Central memory CD8-positive, alpha-beta T cell (primary cell): ENCODE results near the gene FLCN.
"Not testable (repeated sequence)": the region's sequence is repeated elsewhere in the genome, so short reads cannot be mapped to it uniquely, and the experiment has no call there.

Experiments used
- ATAC-seq: fragments of 150-1000 bp; cut with Tn5 transposase; replicated peaks from 2 replicates; pipeline ENCODE4 v1.10.0; 2022; ENCODE audit warnings: mild to moderate bottlenecking, moderate FRiP score, moderate number of reproducible peaks; ENCODE audit not compliant: poor library complexity, severe bottlenecking; ENCODE audit errors: extremely low read depth
- DNase-seq, 2 donors: peaks; one replicate each; pipeline ENCODE4 v3.0.0; 2021; ENCODE audit warnings: low spot score in 2 of 2
- H3K27ac Mint-ChIP-seq: one replicate; pipeline ENCODE4 v1.8.0; 2022; ENCODE audit warnings: low read depth, mild to moderate bottlenecking, moderate library complexity, mixed read lengths
- H3K27me3 Mint-ChIP-seq: one replicate; pipeline ENCODE4 v1.8.0; 2022; ENCODE audit warnings: mixed read lengths
- H3K36me3 Mint-ChIP-seq: one replicate; pipeline ENCODE4 v1.8.0; 2022; ENCODE audit warnings: mild to moderate bottlenecking, moderate library complexity, mixed read lengths; ENCODE audit not compliant: insufficient read depth
- H3K4me1 Mint-ChIP-seq: one replicate; pipeline ENCODE4 v1.8.0; 2022; ENCODE audit warnings: mixed read lengths
- H3K4me3 Mint-ChIP-seq: one replicate; pipeline ENCODE4 v1.8.0; 2022; ENCODE audit warnings: mild to moderate bottlenecking, moderate library complexity, mixed read lengths
- H3K9me3 Mint-ChIP-seq: one replicate; pipeline ENCODE4 v1.8.0; 2022; ENCODE audit warnings: mixed read lengths

Gene FLCN, protein sequence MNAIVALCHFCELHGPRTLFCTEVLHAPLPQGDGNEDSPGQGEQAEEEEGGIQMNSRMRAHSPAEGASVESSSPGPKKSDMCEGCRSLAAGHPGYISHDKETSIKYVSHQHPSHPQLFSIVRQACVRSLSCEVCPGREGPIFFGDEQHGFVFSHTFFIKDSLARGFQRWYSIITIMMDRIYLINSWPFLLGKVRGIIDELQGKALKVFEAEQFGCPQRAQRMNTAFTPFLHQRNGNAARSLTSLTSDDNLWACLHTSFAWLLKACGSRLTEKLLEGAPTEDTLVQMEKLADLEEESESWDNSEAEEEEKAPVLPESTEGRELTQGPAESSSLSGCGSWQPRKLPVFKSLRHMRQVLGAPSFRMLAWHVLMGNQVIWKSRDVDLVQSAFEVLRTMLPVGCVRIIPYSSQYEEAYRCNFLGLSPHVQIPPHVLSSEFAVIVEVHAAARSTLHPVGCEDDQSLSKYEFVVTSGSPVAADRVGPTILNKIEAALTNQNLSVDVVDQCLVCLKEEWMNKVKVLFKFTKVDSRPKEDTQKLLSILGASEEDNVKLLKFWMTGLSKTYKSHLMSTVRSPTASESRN

GRCh38 chr17:17237026-17237799 is at the start of gene FLCN:
TSS of gene FLCN (minus strand) at chr17:17237168. CDS start at chr17:17228137, 9,031 bp downstream.
- Mint-ChIP-seq H3K36me3 (peaks cover 21% of the 10 kb centered on the region), H3K4me1 (peaks cover 26% of the 10 kb centered on the region), H3K4me3 (peak within 1 kb of the TSS; percentile 96), H3K27me3 (no peaks in the 10 kb centered on the region), H3K9me3 (no peaks in the 10 kb centered on the region), H3K27ac (peak within 1 kb of the TSS; percentile 99)
- DNase-seq, result peak; percentile 83 to 89
- peak; percentile 95 for ATAC-seq

- H3K4me1 Mint-ChIP-seq, result peaks cover 10% of the 10 kb centered on the region
- no peak overlapping the region for H3K27ac Mint-ChIP-seq
- ATAC-seq (no peak), DNase-seq (no peak)
- no peaks in the 10 kb centered on the region for H3K27me3 Mint-ChIP-seq
- H3K4me3 Mint-ChIP-seq, result no peak overlapping the region
- H3K9me3 Mint-ChIP-seq, result no peaks in the 10 kb centered on the region
- peaks cover 7% of the 10 kb centered on the region for H3K36me3 Mint-ChIP-seq
Measured at GRCh38 chr17:17285951-17286350, 49.0 kb upstream of the FLCN start.

- DNase-seq (peak; percentile 92 to 93), ATAC-seq (peak; percentile 95)
- H3K4me3 Mint-ChIP-seq, result peak within 1 kb of the TSS; percentile 92
- H3K9me3 Mint-ChIP-seq, result no peaks in the 10 kb centered on the region
- peaks cover 28% of the 10 kb centered on the region for H3K36me3 Mint-ChIP-seq
- H3K27ac Mint-ChIP-seq, result peak within 1 kb of the TSS; percentile 92
- H3K27me3 Mint-ChIP-seq, result no peaks in the 10 kb centered on the region
- peaks cover 26% of the 10 kb centered on the region for H3K4me1 Mint-ChIP-seq
Measured at GRCh38 chr17:17280613-17281549, 43.9 kb upstream of the FLCN start, which contains the start of gene COPS3. TSS of gene COPS3 (minus strand) at chr17:17281246. CDS start at chr17:17281186, 60 bp downstream.

DNA sequence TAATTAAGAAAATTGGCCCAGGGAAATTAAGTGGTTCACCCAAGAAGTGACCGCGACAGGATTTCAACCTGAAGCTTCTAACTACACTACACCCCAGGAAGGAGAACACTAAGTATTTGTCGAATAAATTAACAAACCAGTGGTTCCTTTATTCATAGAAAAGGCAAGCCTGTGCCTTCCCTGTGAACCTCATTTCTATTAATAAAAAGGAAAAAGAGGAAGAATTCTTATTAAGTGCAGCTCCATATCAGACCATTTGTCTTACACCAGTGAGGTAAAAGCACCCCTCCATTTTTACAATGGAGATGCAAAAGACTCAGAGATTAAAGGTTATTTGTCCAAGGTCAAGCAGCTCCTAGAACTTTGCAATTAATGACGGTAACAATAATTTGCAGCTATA is 42.3 kb upstream of the FLCN start:
- Mint-ChIP-seq H3K27ac (no peak overlapping the region), H3K9me3 (no peaks in the 10 kb centered on the region), H3K36me3 (peaks cover 38% of the 10 kb centered on the region), H3K4me1 (peaks cover 26% of the 10 kb centered on the region), H3K27me3 (no peaks in the 10 kb centered on the region), H3K4me3 (peak overlapping the region; percentile 92)
- DNase-seq, result no peak
- no peak for ATAC-seq

GRCh38 chr17:17277431-17277830 is 40.5 kb upstream of the FLCN start:
- Mint-ChIP-seq H3K27ac (peak overlapping the region; percentile 41), H3K4me1 (peaks cover 26% of the 10 kb centered on the region), H3K36me3 (peaks cover 44% of the 10 kb centered on the region)
- not testable (repeated sequence) for H3K4me3 Mint-ChIP-seq, ATAC-seq, H3K9me3 Mint-ChIP-seq, DNase-seq, H3K27me3 Mint-ChIP-seq

DNA sequence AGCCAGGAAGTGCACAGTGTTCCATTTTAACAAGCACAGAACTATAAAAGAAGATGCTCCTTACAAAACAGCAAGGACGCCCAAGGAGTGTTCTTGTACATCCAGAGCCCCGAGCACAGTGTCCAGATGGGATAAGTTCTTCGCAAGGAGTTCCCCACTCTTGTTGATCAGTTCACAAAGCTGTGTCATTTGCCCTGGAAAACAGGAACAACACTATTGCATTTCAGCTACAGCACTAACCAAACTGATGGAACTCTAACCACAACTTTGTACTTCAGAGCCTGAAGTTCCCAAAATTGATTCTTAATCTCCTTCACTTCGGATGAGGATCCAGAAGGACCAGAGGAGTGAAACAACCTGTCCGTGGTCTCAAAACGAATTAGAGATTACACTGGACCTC is 39.0 kb upstream of the FLCN start:
- H3K27me3 Mint-ChIP-seq, result no peaks in the 10 kb centered on the region
- peaks cover 16% of the 10 kb centered on the region for H3K4me1 Mint-ChIP-seq
- H3K27ac Mint-ChIP-seq, result no peak overlapping the region
- ATAC-seq (no peak), DNase-seq (no peak)
- no peak overlapping the region for H3K4me3 Mint-ChIP-seq
- H3K36me3 Mint-ChIP-seq, result peaks cover 37% of the 10 kb centered on the region
- H3K9me3 Mint-ChIP-seq, result no peaks in the 10 kb centered on the region

GRCh38 chr17:17269926-17270773 is 33.2 kb upstream of the FLCN start:
- no peak for ATAC-seq
- Mint-ChIP-seq H3K4me1 (no peaks in the 10 kb centered on the region), H3K27ac (no peak overlapping the region), H3K27me3 (no peaks in the 10 kb centered on the region), H3K36me3 (peaks cover 56% of the 10 kb centered on the region), H3K4me3 (no peak overlapping the region), H3K9me3 (no peaks in the 10 kb centered on the region)
- no peak for DNase-seq

DNA sequence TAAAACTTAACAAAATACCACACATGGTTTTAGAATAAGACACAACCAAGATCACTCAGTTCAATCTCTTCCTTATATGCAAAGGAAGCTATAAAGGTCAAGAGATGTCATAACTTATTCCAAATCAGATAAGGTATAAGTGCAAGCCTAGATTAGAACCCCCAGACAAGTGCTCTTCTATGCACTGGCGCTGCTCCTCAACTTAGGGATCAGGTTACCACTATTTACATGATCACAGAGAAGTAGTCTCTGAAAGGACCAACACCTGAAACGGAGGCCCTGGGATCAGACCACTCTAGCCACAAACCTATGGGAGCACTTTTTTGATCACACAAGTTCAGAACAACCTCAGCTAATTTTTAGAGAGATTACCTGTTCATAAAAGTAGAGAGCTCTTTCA is 27.5 kb upstream of the FLCN start:
- H3K27ac Mint-ChIP-seq, result no peak overlapping the region
- no peaks in the 10 kb centered on the region for H3K27me3 Mint-ChIP-seq
- H3K9me3 Mint-ChIP-seq, result no peaks in the 10 kb centered on the region
- ATAC-seq (no peak), DNase-seq (no peak)
- H3K36me3 Mint-ChIP-seq, result peaks cover 79% of the 10 kb centered on the region
- no peaks in the 10 kb centered on the region for H3K4me1 Mint-ChIP-seq
- H3K4me3 Mint-ChIP-seq, result no peak overlapping the region

DNA sequence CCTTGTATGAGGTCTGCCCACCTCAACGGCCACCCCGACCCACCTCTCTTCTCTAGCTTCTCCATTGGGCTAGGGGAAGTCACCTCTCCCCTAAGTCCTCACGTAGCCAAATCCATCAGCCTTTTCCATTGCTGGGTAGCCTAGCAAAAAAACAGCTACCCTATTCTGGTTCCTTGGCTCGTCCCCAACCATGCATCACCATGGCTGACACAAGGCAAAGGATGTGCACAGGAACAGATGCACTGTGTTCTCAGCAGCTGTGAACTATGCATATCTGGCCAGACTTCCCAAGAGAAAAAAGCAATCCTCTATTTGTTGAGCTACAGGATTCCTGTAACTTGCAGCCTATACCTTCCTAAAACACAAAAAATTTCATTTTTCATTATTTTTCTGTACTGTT is 22.0 kb upstream of the FLCN start:
- ATAC-seq (no peak), DNase-seq (no peak)
- Mint-ChIP-seq H3K36me3 (peaks cover 74% of the 10 kb centered on the region), H3K9me3 (no peaks in the 10 kb centered on the region), H3K27ac (no peak overlapping the region), H3K27me3 (no peaks in the 10 kb centered on the region), H3K4me1 (no peaks in the 10 kb centered on the region), H3K4me3 (no peak overlapping the region)

- peaks cover 5% of the 10 kb centered on the region for H3K4me1 Mint-ChIP-seq
- peaks cover 77% of the 10 kb centered on the region for H3K36me3 Mint-ChIP-seq
- no peak overlapping the region for H3K27ac Mint-ChIP-seq
- no peak overlapping the region for H3K4me3 Mint-ChIP-seq
- no peaks in the 10 kb centered on the region for H3K9me3 Mint-ChIP-seq
- DNase-seq (no peak), ATAC-seq (no peak)
- H3K27me3 Mint-ChIP-seq, result no peaks in the 10 kb centered on the region
Measured at GRCh38 chr17:17258011-17258410, 21.0 kb upstream of the FLCN start.

DNA sequence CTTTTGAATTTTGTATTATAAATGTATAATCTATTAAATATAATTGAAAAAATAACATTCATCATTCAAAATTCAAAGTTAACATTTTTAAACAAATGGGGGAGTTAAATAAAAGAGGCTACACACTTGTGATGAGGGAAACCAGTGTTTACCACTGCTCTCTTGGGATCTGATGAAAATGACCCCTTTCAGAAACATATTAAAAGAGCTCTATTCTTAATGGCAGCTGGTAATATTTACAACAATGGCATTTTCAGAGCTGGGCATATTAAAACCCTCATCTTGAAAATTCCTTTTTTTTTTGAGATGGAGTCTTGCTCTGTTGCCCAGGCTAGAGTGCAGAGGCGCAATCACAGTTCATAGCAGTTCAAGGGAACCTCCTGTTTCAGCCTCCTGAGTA is 19.3 kb upstream of the FLCN start:
- no peak overlapping the region for H3K4me3 Mint-ChIP-seq
- H3K4me1 Mint-ChIP-seq, result peaks cover 6% of the 10 kb centered on the region
- H3K27me3 Mint-ChIP-seq, result no peaks in the 10 kb centered on the region
- no peak overlapping the region for H3K27ac Mint-ChIP-seq
- DNase-seq (no peak), ATAC-seq (no peak)
- H3K9me3 Mint-ChIP-seq, result no peaks in the 10 kb centered on the region
- H3K36me3 Mint-ChIP-seq, result peaks cover 75% of the 10 kb centered on the region
